SH-SY5Y (cell line): ENCODE data around the gene POLG2.

Source experiments
- GATA2 ChIP-seq: IDR thresholded peaks from 2 replicates; pipeline ENCODE4 v1.6.1; 2011; ENCODE audit warnings: mild to moderate bottlenecking, low read depth, low read length
- GATA3 ChIP-seq: IDR thresholded peaks from 2 replicates; pipeline ENCODE4 v1.6.1; 2011; ENCODE audit warnings: low read depth, mild to moderate bottlenecking, low read length, moderate library complexity

- no peak for TF ChIP-seq GATA2
- no peak for TF ChIP-seq GATA3
These were observed 49.3 kb downstream of the POLG2 start for GRCh38 chr17:64447526-64447925.
